ENCODE measurements around the gene COL1A1.

The COL1A1 gene

DNA sequence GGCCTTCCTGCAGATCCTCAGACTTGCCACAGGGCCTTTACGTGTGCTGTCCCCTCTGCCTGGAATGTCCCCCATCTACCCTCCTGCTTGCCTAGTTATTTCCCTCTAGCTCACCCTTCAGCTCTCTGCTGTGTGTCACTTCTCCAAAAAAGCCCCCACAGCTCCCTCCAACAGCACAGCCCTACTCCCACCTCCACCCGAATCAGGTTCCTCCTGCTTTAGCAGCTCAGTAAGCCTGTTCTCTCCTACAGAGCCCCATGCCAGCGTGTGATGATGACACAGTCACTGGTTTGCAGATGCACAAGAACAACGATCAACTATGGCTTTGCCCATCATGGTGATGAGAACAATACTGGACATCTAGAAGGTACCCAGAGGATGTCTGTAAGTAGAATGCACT, 64.4 kb downstream of the COL1A1 start:
- ATAC-seq, result no peak

GRCh38 chr17:50136096-50136687, 65.2 kb downstream of the COL1A1 start:
- no peak for TF ChIP-seq ZNF8 (CRISPR knock-in tag; IDR thresholded peaks at IDR 0.05)

More for the DNA sequence above, 64.4 kb downstream of the COL1A1 start:
- TF ChIP-seq ISL1 (CRISPR knock-in tag; IDR thresholded peaks at IDR 0.05) (no peak), BACH2 (CRISPR knock-in tag; IDR thresholded peaks at IDR 0.05; ENCODE audit: borderline replicate concordance) (no peak), TOX (CRISPR knock-in tag; IDR thresholded peaks at IDR 0.05; ENCODE audit: borderline replicate concordance) (no peak), ESRRG (CRISPR knock-in tag; IDR thresholded peaks at IDR 0.05) (no peak)

DNA sequence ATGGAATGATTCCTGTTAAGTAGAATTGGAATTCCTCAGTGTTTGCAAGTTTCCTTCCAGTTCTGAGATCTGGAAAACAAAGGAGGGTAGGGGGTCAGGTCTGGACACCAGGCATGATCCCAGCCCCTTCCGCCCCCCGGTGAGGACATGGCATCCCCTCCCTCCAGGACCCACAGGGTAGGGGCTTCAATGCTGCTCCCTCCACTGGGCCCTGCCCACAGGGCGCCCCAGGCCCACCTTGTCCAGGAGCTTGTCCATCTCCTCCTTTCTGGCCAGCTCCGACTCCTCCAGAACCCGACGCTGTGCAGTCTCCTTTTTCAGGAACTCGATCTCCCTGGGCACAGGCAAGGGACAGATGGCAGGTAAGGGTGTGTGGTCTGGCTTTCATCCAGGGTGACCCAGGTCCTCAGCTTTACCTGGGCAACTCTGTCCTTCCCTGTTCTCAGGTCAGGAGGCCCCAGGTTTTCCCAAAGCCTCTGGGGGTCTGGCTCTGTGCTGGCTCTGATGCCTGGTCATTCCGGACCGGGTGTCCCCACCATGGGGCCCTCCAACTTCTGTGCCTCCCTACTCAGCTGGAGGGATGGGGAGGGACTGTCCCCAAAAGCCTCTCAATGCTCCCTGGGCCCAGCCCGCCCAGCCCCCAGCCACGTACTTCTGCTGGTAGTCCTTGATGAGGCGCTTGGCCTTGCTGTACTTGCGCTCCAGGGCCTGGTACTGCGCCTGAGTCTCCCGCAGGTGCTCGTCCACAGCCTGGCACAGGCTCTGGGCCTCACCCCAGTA, 65.9 kb downstream of the COL1A1 start:
- no peak for ATAC-seq
- TF ChIP-seq GLIS3 (CRISPR knock-in tag; IDR thresholded peaks at IDR 0.05), result no peak
- TF ChIP-seq ISL1 (CRISPR knock-in tag; IDR thresholded peaks at IDR 0.05), result no peak
- TF ChIP-seq ESRRG (CRISPR knock-in tag; IDR thresholded peaks at IDR 0.05), result no peak
- TF ChIP-seq TOX (CRISPR knock-in tag; IDR thresholded peaks at IDR 0.05; ENCODE audit: borderline replicate concordance), result no peak
- no peak for TF ChIP-seq ZNF8 (CRISPR knock-in tag; IDR thresholded peaks at IDR 0.05)
- no peak for TF ChIP-seq CSDC2 (CRISPR knock-in tag; IDR thresholded peaks at IDR 0.05)
- TF ChIP-seq OSR1 (CRISPR knock-in tag; IDR thresholded peaks at IDR 0.05), result no peak
- TF ChIP-seq BACH2 (CRISPR knock-in tag; IDR thresholded peaks at IDR 0.05; ENCODE audit: borderline replicate concordance), result no peak
- TF ChIP-seq, protein P1, sequence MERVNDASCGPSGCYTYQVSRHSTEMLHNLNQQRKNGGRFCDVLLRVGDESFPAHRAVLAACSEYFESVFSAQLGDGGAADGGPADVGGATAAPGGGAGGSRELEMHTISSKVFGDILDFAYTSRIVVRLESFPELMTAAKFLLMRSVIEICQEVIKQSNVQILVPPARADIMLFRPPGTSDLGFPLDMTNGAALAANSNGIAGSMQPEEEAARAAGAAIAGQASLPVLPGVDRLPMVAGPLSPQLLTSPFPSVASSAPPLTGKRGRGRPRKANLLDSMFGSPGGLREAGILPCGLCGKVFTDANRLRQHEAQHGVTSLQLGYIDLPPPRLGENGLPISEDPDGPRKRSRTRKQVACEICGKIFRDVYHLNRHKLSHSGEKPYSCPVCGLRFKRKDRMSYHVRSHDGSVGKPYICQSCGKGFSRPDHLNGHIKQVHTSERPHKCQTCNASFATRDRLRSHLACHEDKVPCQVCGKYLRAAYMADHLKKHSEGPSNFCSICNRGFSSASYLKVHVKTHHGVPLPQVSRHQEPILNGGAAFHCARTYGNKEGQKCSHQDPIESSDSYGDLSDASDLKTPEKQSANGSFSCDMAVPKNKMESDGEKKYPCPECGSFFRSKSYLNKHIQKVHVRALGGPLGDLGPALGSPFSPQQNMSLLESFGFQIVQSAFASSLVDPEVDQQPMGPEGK (CRISPR knock-in tag; IDR thresholded peaks at IDR 0.05; ENCODE audit: borderline replicate concordance), result no peak
- TF ChIP-seq, protein P2, sequence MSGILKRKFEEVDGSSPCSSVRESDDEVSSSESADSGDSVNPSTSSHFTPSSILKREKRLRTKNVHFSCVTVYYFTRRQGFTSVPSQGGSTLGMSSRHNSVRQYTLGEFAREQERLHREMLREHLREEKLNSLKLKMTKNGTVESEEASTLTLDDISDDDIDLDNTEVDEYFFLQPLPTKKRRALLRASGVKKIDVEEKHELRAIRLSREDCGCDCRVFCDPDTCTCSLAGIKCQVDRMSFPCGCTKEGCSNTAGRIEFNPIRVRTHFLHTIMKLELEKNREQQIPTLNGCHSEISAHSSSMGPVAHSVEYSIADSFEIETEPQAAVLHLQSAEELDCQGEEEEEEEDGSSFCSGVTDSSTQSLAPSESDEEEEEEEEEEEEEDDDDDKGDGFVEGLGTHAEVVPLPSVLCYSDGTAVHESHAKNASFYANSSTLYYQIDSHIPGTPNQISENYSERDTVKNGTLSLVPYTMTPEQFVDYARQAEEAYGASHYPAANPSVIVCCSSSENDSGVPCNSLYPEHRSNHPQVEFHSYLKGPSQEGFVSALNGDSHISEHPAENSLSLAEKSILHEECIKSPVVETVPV (CRISPR knock-in tag; IDR thresholded peaks at IDR 0.05), result no peak
- no peak for TF ChIP-seq RARB (CRISPR knock-in tag; IDR thresholded peaks at IDR 0.05)
- no peak for TF ChIP-seq ZFP3 (CRISPR knock-in tag; IDR thresholded peaks at IDR 0.05)
- TF ChIP-seq ZNF70 (CRISPR knock-in tag; IDR thresholded peaks at IDR 0.05), result no peak
- no peak for TF ChIP-seq SNAI2 (CRISPR knock-in tag; IDR thresholded peaks at IDR 0.05)
- TF ChIP-seq ZFP30 (CRISPR knock-in tag; IDR thresholded peaks at IDR 0.05), result no peak
- no peak for TF ChIP-seq CREB5 (CRISPR knock-in tag; IDR thresholded peaks at IDR 0.05; ENCODE audit: low read depth)
- TF ChIP-seq ARNTL (CRISPR knock-in tag; IDR thresholded peaks at IDR 0.05; ENCODE audit: borderline replicate concordance, low read depth), result no peak
- TF ChIP-seq ZC3H10 (CRISPR knock-in tag; IDR thresholded peaks at IDR 0.05), result no peak
- TF ChIP-seq ZNF565 (CRISPR knock-in tag; conservative IDR thresholded peaks at IDR 0.05; ENCODE audit: low read depth), result no peak

More at GRCh38 chr17:50136096-50136687, 65.2 kb downstream of the COL1A1 start:
- ATAC-seq, result no peak

- TF ChIP-seq ZFP30 (CRISPR knock-in tag; IDR thresholded peaks at IDR 0.05) (no peak), ISL1 (CRISPR knock-in tag; IDR thresholded peaks at IDR 0.05) (no peak), GLIS3 (CRISPR knock-in tag; IDR thresholded peaks at IDR 0.05) (no peak), ZNF70 (CRISPR knock-in tag; IDR thresholded peaks at IDR 0.05) (no peak), SNAI2 (CRISPR knock-in tag; IDR thresholded peaks at IDR 0.05) (no peak), PPARA (CRISPR knock-in tag; IDR thresholded peaks at IDR 0.05; ENCODE audit: borderline replicate concordance) (no peak), CREB5 (CRISPR knock-in tag; IDR thresholded peaks at IDR 0.05; ENCODE audit: low read depth) (no peak), TSHZ2 (CRISPR knock-in tag; IDR thresholded peaks at IDR 0.05) (no peak), ZC3H10 (CRISPR knock-in tag; IDR thresholded peaks at IDR 0.05) (no peak), ZFP3 (CRISPR knock-in tag; IDR thresholded peaks at IDR 0.05) (no peak), CSDC2 (CRISPR knock-in tag; IDR thresholded peaks at IDR 0.05) (no peak)
- ATAC-seq, result no peak
Measured at GRCh38 chr17:50134206-50135110, 67.0 kb downstream of the COL1A1 start.

All from SK-N-SH treated with all-trans-retinoic acid at 6 μM for 48 hours (cell line).